ENCODE measurements around the gene WHRN. TPM values are rescaled to one million over a fixed set of nuclear protein-coding genes. Genes with fewer than 3 reads are reported as not detected.

The WHRN gene
- total RNA-seq, 2 experiments from 2014 or later: 0.19 to 2.1 TPM

DNA sequence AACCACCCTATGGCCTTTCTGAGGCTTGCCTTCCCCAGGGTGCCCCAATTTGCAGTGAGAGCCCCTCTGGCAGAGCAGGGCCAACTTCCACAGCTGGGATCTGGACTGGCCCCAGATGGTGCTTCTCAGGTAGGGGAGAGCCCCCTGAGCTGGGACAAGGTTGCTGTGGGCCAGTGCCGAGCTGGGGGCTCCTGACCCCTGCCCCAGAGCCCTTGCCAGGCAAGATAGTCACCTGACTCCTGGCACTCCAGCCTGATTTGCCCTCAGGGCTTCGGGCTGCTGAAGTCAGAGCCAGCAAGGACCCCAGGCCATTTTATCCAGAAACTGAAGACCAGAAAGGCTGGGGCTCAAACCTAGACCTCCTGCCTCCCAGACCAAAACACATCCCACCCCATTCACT, 84.1 kb downstream of the WHRN start:
- ChIA-PET CTCF (ENCODE audit: unreplicated experiment) (interaction anchor here (0.6 kb wide), 1 partner anchor 709 kb away, joined by 3 read pairs; no protein-coding TSS in a partner anchor), POLR2A (interaction anchor here (1.0 kb wide), 1 partner anchor 8 kb away, joined by 3 read pairs; no protein-coding TSS in a partner anchor)
- Histone ChIP-seq H3K79me2 (ENCODE audit: insufficient read depth, low read depth, low read length) (no peaks in the 10 kb centered on the region), H3K27ac (ENCODE audit: low read depth, low read length, poor library complexity, severe bottlenecking) (no peak overlapping the region), H4K20me1 (ENCODE audit: insufficient read depth, low read length) (no peaks in the 10 kb centered on the region), H3K4me2 (ENCODE audit: low read length) (no peak overlapping the region), H3K9me3 (ENCODE audit: low read length) (no peaks in the 10 kb centered on the region), H3K9me2 (ENCODE audit: insufficient read depth, low read length) (no peaks in the 10 kb centered on the region), H3K4me3 (ENCODE audit: low read depth, low read length, poor library complexity, severe bottlenecking) (no peak overlapping the region), H3K4me1 (ENCODE audit: insufficient read depth, low read length, poor library complexity, severe bottlenecking) (no peaks in the 10 kb centered on the region), H3K36me3 (ENCODE audit: insufficient read depth, low read length) (no peaks in the 10 kb centered on the region), H2AFZ (ENCODE audit: low read length) (no peak overlapping the region)
- TF ChIP-seq, protein P1, sequence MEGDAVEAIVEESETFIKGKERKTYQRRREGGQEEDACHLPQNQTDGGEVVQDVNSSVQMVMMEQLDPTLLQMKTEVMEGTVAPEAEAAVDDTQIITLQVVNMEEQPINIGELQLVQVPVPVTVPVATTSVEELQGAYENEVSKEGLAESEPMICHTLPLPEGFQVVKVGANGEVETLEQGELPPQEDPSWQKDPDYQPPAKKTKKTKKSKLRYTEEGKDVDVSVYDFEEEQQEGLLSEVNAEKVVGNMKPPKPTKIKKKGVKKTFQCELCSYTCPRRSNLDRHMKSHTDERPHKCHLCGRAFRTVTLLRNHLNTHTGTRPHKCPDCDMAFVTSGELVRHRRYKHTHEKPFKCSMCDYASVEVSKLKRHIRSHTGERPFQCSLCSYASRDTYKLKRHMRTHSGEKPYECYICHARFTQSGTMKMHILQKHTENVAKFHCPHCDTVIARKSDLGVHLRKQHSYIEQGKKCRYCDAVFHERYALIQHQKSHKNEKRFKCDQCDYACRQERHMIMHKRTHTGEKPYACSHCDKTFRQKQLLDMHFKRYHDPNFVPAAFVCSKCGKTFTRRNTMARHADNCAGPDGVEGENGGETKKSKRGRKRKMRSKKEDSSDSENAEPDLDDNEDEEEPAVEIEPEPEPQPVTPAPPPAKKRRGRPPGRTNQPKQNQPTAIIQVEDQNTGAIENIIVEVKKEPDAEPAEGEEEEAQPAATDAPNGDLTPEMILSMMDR (conservative IDR thresholded peaks at IDR 0.05; ENCODE audit: low read length): no peak
- no peak for TF ChIP-seq EZH2phosphoT487 (IDR thresholded peaks at IDR 0.05; ENCODE audit: borderline replicate concordance, low read depth, low read length)
- DNase-seq (ENCODE audit: low spot score): no peak
- intact Hi-C loops (cut with micrococcal nuclease; ENCODE audit: unreplicated experiment): no loop called here
- no TSS peak for BruUV-seq (replicated peaks)

DNA sequence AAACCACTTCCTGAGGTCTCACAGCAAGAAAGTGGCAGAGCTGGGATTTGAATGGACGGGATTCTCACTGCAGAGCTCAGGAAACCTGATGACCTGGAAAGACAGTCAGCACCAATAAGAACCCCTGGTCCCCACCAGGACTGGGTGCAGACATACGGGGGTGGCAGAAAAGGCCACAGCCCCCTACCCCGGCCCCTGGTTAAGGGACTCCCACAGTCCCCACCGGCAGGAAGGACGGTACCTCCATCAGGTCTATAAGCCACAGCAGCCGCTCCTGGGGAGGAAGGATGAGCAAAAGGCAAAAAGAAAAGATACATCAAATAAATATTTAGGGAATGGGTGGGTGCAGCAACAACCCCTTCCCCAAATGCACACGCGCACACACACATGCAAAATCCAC, 85.5 kb downstream of the WHRN start:
- Histone ChIP-seq H3K27ac (ENCODE audit: low read depth, low read length, poor library complexity, severe bottlenecking) (no peak overlapping the region), H3K4me1 (ENCODE audit: insufficient read depth, low read length, poor library complexity, severe bottlenecking) (no peaks in the 10 kb centered on the region), H3K9me2 (ENCODE audit: insufficient read depth, low read length) (no peaks in the 10 kb centered on the region), H3K36me3 (ENCODE audit: insufficient read depth, low read length) (no peaks in the 10 kb centered on the region), H4K20me1 (ENCODE audit: insufficient read depth, low read length) (no peaks in the 10 kb centered on the region), H2AFZ (ENCODE audit: low read length) (no peak overlapping the region), H3K9me3 (ENCODE audit: low read length) (no peaks in the 10 kb centered on the region), H3K4me2 (ENCODE audit: low read length) (no peak overlapping the region), H3K79me2 (ENCODE audit: insufficient read depth, low read depth, low read length) (no peaks in the 10 kb centered on the region), H3K4me3 (ENCODE audit: low read depth, low read length, poor library complexity, severe bottlenecking) (no peak overlapping the region)
- intact Hi-C loops (cut with micrococcal nuclease; ENCODE audit: unreplicated experiment): no loop called here
- ChIA-PET POLR2A (interaction anchor here (0.9 to 1.2 kb wide), 2 partner anchors 11 to 99 kb away, joined by 3 read pairs; no protein-coding TSS in a partner anchor), CTCF (ENCODE audit: unreplicated experiment) (no interaction called here)
- BruUV-seq (replicated peaks): no TSS peak
- no peak for DNase-seq (ENCODE audit: low spot score)
- TF ChIP-seq, protein P1 (conservative IDR thresholded peaks at IDR 0.05; ENCODE audit: low read length): no peak
- no peak for TF ChIP-seq EZH2phosphoT487 (IDR thresholded peaks at IDR 0.05; ENCODE audit: borderline replicate concordance, low read depth, low read length)

DNA sequence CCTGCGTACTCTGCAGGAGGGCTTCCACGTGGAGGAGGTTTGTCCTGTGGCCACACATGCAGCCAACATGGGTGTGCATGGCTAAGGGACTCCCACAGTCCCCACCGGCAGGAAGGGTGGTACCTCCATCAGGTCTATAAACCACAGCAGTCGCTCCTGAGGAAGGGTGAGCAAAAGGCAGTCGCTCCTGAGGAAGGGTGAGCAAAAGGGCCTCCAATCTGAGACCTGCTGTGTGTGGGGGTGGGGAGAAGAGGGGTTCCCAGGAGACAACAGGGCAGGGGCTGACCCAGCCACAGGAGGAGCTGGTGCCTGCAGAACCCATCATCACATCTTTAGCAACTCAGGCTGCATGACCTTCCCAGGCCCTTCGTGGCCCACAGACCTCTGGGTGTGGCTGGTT, 87.2 kb downstream of the WHRN start:
- Histone ChIP-seq H3K9me2 (ENCODE audit: insufficient read depth, low read length) (no peaks in the 10 kb centered on the region), H3K79me2 (ENCODE audit: insufficient read depth, low read depth, low read length) (no peaks in the 10 kb centered on the region), H3K4me3 (ENCODE audit: low read depth, low read length, poor library complexity, severe bottlenecking) (no peak overlapping the region), H3K4me1 (ENCODE audit: insufficient read depth, low read length, poor library complexity, severe bottlenecking) (no peaks in the 10 kb centered on the region), H4K20me1 (ENCODE audit: insufficient read depth, low read length) (no peaks in the 10 kb centered on the region), H3K36me3 (ENCODE audit: insufficient read depth, low read length) (no peaks in the 10 kb centered on the region), H3K27ac (ENCODE audit: low read depth, low read length, poor library complexity, severe bottlenecking) (no peak overlapping the region), H3K9me3 (ENCODE audit: low read length) (no peaks in the 10 kb centered on the region), H2AFZ (ENCODE audit: low read length) (no peak overlapping the region), H3K4me2 (ENCODE audit: low read length) (no peak overlapping the region)
- intact Hi-C loops (cut with micrococcal nuclease; ENCODE audit: unreplicated experiment): no loop called here
- TF ChIP-seq EZH2phosphoT487 (IDR thresholded peaks at IDR 0.05; ENCODE audit: borderline replicate concordance, low read depth, low read length): no peak
- TF ChIP-seq, protein P1 (conservative IDR thresholded peaks at IDR 0.05; ENCODE audit: low read length): no peak
- no TSS peak for BruUV-seq (replicated peaks)
- POLR2A ChIA-PET: no interaction called here
- DNase-seq (ENCODE audit: low spot score): no peak
- CTCF ChIA-PET (ENCODE audit: unreplicated experiment): no interaction called here

Data from OCI-LY7 (cell line).